DMS 273 treated with DMSO at 0.1 percent for 48 hours (cell line): ENCODE data around the gene ERMN.
"Not testable (repeated sequence)": the region's sequence is repeated elsewhere in the genome, so short reads cannot be mapped to it uniquely, and the experiment has no call there.

Source experiments
- DNase-seq: peaks from one replicate; lab custom pipeline; 2025; lab: John Stamatoyannopoulos, UW

ERMN gene, protein sequence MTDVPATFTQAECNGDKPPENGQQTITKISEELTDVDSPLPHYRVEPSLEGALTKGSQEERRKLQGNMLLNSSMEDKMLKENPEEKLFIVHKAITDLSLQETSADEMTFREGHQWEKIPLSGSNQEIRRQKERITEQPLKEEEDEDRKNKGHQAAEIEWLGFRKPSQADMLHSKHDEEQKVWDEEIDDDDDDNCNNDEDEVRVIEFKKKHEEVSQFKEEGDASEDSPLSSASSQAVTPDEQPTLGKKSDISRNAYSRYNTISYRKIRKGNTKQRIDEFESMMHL

DNA sequence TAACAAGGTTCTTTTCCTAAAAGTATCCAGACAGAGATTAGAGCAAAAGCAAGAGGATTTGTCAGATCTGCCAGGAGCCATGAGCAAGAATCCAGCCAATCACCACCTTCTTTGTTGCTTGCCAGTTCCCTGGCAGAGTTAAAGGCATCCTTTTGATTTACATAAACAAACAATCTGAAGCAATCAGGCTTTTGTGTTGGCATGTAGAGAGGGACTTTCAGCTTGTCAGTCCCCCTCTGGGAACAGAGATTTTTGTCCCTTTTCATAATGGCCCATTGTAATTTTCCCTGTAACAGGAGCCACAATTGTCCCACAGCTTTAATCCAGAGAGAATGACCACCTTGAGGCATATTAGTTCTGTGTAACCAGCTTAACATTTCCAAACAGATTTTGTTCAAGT is at the start of gene ERMN:
TSS of gene ERMN (minus strand) at position 39 of the 400 bp plus-strand sequence. CDS start 182 bp downstream, outside the sequence.
- no peak for DNase-seq

DNA sequence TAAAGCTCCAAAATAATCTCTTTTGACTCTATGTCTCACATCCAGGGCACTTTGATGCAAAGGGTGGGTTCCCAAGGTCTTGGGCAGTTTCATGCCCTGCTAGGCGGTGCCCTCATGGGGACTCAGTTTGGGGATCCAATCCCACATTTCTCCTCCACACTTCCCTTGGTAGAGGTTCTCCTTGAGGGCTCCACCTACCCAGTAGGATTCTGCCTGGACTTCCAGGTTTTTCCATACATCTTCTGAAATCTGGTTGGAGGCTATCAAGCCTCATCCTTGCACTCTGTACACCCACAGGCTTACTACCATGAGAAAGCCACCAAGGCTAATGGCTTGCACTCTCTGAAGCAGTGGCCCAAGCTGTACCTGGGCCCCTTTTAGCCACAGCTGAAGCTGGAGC is 49.8 kb upstream of the ERMN start:
- no peak for DNase-seq

DNA sequence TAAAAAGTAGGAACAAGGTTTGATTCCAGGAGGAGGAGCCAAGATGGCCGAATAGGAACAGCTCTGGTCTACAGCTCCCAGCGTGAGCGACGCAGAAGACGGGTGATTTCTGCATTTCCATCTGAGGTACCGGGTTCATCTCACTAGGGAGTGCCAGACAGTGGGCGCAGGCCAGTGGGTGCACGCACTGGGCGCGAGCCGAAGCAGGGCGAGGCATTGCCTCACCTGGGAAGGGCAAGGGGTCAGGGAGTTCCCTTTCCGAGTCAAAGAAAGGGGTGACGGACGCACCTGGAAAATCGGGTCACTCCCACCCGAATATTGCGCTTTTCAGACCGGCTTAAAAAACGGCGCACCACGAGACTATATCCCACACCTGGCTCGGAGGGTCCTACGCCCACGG is 42.9 kb upstream of the ERMN start:
- DNase-seq: not testable (repeated sequence)

DNA sequence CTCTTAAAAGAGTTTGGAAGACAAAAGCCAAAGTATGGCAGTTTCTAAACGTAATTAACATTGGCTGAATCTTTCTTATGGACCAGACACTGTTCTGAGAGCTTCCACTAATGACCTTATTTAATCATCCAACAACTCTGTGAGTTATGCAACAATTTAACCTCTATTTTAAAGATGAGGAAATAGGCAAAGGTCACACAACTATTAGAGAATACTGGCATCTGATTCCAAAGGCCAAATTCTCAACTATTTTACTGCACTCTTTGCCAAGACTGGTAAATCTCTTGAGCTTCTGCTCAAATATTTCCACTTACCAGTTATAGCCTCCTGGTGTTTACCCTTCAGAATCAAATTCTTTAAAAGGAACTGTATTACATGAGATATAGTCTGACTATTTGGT is 42.1 kb upstream of the ERMN start:
- DNase-seq: no peak

DNA sequence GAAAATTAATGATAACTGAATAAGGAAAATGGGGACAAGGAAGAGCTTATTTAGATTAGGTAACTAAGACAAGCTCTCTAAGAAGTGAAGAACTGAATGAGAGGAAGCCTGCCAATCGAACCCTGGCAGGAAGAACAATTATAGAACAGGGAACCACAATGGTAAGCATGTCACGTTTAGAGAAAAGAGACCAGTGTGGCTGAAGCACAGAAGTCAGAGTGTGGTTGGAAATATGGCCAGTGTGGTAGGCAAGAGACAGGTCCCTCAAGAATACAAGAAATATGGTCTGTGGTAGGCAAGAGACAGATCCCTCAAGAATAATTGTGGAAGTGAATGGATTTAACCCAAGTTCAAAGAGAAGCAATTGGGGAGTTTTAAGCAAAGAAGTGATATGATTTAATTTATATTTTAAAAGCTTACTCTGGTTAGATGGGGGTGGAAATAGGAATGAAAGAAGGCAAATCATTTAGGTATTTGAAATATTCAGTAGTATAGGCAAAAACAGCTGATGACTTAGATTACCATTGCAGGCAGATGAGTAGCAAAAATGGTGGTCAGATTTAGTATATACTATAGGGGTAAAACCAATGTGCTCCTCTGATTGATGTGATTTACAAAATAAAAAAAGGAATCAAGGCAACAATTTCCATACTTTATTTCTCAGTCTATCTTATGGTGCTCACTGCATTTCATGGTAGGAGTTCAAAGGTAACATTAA is 38.8 kb upstream of the ERMN start:
- no peak for DNase-seq

DNA sequence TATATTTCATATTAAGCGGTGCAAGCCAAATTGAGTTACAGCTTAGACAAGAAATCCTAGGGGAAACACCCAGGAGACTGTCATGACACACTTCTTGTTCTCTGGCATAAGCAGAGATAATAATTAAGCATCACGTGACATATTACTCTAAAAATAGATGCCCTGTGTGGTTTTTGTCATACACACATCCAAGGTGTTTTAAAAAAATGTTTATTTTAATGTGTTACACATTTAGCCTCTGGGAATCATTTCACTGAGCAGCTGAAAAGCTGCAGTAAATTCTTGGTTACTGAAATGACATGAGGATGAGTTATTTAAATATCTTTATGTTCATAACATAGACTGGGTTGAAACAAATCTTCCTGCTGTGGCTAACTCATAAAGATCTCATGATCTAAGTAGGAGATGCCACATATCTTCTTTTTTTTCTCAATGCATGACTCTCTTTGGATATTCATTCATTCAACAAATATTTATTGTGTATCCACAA is 38.0 kb upstream of the ERMN start:
- DNase-seq: no peak

DNA sequence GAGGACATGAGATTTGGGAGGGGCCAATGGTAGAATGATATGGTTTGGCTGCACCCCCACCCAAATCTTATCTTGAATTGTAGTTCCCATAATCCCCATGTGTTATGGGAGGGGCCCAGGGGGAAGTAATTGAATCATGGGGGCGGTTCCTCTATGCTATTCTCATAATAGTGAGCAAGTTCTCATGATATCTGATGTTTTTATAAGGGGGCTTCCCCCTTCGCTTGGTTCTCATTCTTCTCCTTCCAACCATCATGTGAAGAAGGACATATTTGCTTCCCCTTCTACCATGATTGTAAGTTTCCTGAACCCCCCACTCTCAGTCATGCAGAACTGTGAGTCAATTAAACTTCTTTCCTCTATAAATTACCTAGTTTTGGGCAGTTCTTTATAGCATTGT is 37.0 kb upstream of the ERMN start:
- no peak for DNase-seq

DNA sequence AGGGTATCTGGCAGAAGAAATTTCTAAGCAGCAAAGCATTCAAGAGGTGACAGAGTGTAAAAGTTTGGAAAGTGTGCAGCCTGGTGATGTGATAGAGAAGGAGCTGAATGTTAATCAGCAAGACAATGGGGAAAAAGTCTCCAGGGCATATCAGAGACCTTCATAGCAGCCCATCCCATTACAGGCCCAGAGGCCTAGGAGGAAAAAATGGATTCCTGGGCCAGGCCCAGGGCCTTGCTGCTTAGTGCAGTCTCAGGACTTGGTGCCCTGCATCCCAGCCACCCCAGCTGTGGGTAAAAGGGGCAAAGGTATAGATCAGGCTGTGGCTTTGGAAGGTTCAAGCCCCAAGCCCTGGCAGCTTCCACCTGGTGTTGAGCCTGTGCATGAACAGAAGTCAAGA is 35.9 kb upstream of the ERMN start:
- DNase-seq: no peak

DNA sequence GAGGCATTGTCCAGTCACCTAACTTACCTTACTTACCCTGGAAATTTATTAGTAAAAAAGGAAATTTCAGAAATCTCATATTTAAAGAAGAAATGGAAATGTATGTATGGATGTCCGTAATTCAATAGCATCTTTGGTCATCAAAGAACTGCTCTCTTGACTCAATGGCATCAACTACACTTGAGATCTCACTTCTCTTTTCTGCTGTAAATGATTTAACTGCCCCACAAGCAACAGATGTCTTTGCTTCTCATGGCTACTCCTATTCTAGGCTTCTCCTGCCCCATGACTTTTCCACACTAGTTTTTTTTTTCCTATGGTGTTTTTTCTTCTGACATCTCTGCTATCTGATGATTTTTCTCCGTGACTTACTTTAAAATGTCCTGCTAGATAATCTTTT is 34.0 kb upstream of the ERMN start:
- DNase-seq: no peak

DNA sequence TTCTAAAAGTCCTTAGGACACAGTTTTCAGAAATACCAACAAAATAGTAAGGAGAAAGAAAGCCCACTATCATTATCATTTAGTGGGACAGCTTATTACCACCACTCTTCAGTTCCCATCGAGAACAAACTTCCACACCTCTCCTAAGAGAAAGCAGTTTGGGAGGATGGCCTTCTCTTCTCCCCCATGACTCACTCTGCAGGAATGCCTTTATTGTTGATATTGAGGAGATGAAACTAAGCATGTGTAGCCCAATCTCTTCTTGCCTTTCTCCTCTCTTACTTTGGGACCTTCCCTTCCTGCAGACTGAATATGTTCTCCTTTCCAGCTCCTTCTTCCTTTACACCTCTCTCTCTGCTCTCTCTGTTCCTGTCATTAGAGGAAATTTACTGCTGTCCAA is 30.0 kb upstream of the ERMN start:
- no peak for DNase-seq

DNA sequence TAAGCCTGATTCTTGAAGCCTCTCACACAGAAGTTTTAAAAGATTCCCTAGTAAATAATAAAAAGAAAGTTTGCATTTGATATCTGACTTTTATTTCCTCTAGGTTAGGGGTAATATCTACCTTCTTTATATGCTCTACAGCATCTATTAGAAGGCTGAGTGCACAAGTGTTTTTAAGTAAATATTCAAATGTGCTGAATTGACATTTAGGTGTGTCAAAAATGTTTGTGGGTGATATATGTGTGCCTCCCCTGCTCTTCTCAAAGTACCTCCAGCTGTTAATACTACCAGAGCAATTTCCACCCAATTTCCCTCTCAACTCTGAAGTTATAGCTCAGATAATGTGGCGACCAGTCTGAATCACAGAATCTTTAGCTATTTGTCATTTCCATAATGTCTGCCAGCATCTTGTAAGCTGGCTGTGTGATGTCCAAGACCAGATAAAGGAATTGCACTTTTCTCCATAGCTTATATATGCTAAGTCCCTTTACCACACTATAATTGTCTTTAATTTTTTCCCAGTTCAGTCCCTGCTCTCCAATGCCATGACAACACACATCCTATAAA is 24.4 kb upstream of the ERMN start:
- no peak for DNase-seq

DNA sequence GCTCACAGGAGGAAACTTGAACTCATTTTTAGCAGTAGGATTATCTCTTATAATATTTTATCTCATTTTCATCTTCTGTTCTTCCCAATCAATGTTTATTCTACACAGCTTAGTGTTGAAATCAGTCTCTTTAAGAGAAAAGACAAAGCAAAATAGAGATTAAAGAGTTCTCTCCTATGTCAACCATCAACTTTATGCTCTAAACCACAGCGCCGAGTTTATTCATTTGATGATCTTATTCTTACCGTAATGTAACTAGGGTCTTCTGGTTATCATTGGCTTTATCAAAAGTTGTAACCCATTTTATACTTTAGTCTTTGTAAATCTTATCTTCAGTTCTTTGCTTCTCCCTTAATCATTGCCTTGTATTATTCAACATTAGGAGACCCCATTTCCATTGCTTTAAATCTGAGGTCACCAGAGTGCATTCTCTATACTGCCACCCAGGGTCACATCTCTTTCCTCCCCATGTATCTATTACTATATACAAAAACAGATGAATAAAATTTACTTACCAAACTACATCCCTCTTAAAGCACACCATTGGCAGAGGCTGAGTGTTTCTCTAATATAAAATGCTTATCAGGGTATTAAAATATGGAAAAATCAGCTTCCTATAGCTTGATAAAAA is 22.8 kb upstream of the ERMN start:
- DNase-seq: no peak

DNA sequence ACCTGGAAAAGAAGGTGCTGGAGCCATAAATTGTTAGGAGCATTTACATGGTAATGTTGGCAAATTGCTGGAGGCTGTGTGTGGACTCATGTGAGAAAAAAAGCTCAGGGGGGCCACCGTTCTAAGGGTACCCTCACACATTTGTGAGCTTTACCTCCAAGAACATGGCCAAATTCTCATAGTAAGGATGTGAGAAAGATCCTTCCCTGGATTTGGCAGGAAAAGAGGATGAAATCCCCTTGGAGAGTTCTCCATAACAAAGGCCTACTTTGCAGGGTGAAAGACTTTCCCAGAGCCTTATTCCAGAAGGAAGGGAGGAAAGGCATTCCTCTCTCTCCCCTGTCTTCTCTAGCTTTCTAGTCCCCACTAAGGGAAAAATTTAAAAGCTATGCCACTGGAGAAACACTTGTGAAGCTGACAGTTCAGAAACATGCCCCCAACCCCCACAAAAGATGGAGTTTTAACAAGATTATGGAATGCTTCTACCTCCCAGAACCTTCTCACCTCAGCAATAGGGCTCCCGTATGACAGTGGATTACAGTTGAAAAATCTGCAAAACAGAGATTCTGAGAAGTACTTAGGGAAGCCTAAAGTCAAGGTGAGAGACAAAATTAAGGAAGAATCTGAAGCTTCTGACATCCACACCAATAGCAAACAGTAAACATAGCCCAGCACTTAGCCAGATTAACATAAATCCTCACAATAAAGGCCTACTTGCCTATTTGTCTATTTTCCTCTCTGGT is 20.2 kb upstream of the ERMN start:
- DNase-seq: no peak

DNA sequence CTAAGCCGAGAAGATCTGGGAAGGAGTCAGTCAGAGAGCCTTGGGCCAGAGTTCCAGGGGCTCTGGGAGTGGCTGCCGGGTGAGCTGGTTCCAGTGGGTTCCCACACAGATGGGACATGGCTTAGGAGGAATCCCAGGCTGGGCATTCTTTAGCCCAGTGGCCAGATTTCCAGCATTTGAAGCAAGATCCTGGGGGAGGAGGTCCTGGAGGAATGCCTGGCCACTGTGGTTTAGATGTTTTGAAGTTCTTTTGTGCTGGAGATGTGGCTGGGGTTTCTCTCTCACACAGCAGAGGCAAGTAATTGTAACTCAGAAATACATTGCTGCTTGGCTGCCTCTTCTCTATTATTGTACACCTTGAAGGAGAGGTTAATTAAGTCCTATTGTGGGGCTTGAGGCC is 15.8 kb upstream of the ERMN start:
- DNase-seq: not testable (repeated sequence)

DNA sequence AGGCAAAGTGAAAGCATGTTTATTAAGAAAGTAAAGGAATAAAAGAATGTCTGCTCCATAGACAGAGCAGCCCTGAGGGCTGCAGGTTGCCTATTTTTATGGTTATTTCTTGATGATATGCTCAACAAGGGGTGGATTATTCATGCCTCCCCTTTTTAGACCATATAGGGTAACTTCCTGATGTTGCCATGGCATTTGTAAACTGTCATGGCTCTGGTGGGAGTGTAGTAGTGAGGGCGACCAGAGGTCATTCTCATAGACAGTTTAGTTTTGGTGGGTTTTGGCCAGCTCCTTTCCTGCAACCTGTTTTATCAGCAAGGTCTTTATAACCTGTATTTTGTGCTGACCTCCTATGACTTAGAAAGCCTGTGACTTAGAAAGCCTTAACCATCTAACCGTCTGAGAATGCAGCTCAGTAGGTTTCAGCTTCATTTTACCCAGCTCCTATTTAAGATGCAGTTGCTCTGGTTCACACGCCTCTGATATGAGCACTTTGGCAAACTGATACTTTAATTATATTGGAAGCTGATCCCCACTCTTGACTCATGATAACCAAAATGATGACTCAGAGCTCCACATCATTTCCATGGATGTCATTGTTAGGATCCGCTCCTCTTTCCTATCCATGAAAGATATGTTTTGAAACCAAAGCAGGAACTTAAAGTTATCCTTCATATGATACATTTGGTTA is 14.5 kb upstream of the ERMN start:
- DNase-seq: no peak

DNA sequence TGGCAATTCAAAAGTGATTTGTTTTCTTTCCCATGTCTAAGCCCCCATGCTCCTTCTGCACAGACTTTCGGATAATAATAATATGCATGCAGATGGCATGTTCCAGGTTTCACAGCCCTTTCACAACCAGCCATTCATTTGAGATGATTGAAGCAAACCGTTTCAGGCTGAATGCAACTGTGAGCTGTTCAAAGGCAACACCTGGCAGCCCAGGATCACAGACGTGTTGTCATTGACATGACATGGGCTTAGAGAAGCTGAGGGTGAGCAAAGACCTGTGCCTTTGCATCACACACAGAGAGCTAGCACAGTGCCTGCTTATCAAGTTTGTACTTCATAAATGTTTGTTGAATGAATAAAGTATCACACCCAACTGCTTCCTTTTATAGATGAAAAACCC is 12.4 kb upstream of the ERMN start:
- no peak for DNase-seq

DNA sequence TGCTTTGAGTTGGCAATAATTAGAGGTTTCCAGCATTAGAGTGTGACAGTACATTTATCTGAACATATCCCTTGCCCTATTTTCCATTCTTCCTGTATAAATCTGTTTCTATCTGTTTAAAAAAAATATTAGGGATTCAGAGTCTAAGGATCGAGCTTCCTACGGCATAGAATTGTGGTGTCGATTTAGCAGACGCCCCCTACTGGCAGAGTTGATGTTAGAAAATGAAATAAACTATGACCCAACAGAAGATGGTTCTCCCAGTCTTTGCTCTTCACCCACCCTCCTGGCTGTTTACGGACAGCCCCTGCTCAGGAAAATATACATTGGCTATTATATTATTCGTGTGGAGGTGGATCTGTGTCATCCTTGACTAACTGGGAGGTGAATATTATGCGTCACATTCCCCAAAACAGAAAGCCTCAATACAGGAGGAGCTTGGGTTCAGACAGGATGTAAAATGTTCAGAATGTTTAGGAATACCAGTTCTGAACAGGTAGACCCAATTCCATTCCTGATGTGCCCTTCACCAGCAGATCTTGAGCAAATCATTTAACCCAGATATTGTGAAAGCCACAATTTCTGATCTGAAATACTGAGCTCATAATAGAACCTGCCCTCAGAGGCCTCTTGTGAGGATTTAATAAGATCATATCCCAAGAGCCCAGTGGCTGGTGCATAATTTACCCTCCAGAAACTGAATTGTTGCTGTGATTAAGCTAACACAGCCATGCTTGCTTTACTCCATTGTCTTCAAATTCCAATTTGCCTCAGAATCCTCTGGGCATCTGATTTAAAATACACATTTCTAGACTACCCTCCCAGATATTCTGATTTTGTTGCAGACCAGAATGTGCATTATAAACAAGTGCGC is 10.8 kb upstream of the ERMN start:
- peak; percentile 9 for DNase-seq

DNA sequence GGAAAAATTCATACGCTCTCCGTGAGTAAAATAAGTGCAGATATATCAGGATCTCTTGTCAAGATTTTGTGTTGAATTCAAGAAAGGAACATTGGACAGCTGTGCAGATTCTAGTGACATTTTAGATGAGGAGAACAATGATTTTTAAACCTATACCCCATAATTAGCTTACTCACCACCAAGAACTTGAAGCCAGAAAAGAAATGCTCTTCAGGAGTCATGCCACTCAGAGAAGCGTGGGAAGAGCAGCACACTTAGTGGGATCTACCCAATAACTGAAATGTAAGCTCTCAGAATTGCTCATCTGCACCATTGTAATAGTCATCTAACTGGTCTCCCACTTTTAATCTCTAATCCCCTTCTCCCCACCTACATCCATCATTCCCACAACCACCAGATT is 9.2 kb upstream of the ERMN start:
- no peak for DNase-seq

DNA sequence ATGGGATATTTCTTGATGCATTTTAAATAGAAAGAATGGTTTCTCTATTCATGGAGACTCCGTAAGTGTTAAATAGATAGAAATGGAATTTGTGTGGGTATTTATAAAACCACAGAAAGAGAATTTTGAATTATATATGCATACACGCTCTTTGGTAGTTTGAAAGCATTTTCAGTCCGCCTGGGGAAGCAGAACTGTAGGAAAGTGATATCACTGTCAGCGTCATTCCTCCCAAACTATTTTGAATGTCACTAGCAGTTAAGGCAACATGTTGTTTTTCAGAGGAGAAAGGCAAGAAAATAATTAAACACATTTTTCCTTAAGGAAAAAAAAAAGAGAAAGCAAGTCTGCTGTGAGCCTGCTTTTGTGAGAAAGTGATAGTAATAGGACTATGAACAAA is 8.7 kb upstream of the ERMN start:
- DNase-seq: no peak

DNA sequence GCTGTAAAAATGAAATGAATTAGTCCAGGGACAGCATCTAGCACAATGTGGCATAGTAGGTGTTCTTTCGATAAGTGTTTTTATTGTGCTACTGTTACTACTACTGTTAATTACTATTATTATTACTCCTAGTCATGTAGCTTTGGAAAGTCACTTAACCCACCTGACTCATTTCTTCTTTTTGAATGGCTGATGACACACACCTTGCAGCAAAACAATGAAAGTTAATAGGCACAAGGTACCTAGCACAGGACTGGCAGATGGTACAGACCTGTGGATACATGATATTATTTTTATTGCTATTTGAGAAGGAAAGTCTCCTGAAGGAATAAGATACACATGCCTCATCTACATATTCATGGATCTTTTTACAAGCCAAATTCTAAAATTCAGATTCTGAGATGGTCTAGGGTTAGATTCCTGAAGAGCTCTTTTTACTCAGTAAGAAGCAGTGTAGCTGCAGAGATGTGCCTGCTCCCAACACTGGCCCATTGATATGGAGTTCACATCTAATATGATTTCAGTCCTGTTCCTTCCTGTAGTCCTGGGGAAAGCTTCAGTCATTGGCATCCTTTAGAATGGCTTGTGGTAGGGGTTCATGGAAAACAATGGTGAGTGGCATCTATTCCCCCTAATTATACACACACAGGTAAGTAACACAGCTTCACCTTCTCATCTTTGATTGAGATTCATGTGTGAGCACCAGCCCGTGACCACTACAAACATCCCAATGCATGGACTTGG is 7.9 kb upstream of the ERMN start:
- DNase-seq: no peak
